GM12874 (cell line): Measurements from ENCODE around the gene RPS6KA4.

ENCODE experiments used
- TF ChIP-seq, protein P1 (sequence below): IDR thresholded peaks from 2 replicates; pipeline ENCODE4 v1.5.1; 2011; ENCODE audit warnings: low read depth, mild to moderate bottlenecking, control low read depth, low read length, moderate library complexity; ENCODE audit not compliant: insufficient read depth

RPS6KA4 gene

DNA sequence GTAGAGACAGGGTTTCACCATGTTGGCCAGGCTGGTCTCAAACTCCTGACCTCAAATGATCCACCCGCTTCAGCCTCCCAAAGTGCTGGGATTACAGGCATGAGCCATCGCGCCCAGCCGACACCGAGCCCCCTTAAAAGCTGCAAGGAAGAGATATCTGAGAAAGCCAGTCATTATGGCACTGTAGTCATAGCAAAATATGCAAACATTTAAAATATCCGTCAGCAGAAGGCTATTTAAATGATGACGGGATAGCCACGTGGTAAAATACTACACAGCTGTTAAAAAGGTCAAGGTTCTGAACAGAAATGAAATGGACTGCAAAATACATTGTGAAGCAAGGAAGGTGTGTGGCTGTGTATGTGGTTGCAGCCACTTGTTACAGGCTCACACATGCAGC is 25.4 kb upstream of the RPS6KA4 start:
- TF ChIP-seq, protein P1, sequence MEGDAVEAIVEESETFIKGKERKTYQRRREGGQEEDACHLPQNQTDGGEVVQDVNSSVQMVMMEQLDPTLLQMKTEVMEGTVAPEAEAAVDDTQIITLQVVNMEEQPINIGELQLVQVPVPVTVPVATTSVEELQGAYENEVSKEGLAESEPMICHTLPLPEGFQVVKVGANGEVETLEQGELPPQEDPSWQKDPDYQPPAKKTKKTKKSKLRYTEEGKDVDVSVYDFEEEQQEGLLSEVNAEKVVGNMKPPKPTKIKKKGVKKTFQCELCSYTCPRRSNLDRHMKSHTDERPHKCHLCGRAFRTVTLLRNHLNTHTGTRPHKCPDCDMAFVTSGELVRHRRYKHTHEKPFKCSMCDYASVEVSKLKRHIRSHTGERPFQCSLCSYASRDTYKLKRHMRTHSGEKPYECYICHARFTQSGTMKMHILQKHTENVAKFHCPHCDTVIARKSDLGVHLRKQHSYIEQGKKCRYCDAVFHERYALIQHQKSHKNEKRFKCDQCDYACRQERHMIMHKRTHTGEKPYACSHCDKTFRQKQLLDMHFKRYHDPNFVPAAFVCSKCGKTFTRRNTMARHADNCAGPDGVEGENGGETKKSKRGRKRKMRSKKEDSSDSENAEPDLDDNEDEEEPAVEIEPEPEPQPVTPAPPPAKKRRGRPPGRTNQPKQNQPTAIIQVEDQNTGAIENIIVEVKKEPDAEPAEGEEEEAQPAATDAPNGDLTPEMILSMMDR = no peak

DNA sequence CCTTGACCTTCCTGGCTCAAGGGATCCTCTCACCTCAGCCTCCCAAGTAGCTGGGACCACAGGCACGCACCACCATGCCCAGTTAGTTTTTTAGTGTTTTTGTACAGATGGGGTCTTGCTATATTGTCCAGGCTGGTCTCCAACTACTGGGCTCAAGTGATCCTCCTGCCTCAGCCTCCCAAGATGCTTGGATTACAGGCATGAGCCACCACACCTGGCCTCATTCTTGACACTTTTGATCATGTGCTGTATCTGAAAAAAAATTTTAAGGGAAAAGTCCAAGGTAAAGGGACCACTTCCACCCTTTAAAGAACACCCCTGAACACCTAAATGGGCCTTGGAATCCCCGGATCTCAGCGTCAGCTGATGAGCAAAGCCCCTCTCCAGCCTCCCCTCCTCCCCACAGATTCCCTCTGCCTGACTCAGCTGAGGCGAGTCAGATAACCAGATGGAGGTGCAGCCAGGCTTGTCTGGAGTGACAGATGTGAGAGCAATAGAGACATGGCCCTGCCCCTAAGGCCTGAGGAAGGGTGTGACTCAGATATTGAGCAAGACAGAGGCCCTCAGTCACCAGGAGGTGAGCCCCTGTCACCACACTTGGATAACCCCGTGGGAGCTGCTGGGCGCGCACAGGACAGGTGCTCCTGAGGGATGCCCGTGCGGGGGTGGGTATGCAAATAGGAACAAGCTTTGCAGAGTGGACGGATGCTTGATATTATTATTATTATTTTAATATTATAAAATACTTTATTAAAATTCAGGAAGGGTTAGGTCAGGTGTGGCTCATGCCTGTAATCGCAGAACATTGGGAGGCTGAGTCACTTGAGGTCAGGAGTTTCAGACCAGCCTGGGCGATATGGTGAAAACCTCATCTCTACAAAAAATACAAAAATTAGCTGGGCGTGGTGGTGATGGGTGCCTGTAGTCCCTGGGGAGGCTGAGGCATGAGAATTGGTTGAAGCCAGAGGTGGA is 23.9 kb upstream of the RPS6KA4 start:
- TF ChIP-seq, protein P1 = no peak

DNA sequence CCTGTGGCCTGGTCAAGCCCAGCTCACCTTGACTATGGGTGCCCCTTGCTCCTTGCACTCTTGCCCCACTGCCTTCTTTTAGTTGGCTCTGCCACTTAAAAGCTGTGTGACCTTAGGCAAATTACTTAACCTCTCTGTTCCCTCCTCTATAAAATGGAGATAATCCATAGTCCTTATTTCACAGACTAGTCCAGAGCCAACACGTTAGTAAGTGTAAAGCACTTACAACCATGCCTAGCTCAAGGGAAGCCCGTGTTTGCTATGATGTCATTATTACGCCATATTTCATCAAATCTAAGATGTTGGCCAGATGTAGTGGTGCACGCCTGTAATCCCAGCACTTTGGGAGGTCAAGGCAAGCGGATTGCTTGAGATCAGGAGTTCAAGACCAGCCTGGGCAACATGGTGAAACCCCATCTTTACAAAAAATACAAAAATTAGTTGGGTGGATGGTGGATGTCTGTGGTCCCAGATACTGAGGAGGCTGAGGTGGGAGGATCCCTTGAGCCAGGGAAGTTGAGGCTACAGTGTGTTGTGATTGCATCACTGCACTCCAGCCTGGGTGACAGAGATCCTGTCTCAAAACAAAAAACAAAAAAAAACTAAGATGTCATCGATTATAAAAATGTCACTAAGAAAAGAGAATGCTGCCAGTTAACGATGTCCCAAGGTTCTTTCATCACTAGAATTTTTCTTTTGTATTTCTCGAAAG is 21.3 kb upstream of the RPS6KA4 start:
- TF ChIP-seq, protein P1 = no peak

GRCh38 chr11:64338716-64339115 is 20.2 kb upstream of the RPS6KA4 start:
- TF ChIP-seq, protein P1 = no peak

- TF ChIP-seq, protein P1 = no peak
These were observed 19.7 kb upstream of the RPS6KA4 start for GRCh38 chr11:64339286-64339685.

DNA sequence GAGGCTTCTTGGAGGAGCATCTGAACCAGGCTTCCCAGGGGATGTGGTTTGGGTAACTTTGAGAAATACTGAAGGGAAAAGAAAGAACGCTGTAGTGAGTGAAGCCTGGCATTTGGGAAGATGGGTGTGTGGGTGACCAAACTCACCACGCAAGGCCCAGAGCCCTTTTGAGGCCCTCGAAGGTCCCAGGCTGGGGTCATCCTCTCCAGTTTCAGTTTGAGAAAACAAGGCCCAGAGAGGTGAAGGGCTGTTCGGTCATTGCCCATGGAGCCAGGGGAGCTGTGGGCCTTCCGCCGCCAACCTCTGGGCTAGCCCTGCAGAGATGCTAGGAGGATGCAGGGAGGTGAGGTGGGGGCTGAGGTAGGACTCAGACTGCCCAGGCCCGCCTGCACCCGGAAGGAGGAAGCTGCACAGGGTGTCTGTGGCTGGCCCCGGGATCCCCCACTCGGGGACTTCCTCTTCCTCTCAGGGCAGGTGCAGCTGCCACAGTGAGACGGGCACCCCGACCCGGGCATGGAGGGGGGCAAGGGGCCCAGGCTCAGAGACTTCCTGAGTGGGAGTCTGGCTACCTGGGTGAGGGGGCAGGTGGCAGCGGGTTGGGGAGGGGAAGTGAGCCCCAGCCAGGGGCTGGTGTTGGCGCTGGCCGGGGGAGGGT is 19.1 kb upstream of the RPS6KA4 start, which contains the start of gene CCDC88B:
Gene CCDC88B, plus strand, starts transcription at position 451 of the 655 bp plus-strand sequence. Its CDS starts 63 bp downstream, at position 514.
- TF ChIP-seq, protein P1 = no peak
